Measurements from ENCODE around the gene LRRIQ1.

Gene LRRIQ1

DNA sequence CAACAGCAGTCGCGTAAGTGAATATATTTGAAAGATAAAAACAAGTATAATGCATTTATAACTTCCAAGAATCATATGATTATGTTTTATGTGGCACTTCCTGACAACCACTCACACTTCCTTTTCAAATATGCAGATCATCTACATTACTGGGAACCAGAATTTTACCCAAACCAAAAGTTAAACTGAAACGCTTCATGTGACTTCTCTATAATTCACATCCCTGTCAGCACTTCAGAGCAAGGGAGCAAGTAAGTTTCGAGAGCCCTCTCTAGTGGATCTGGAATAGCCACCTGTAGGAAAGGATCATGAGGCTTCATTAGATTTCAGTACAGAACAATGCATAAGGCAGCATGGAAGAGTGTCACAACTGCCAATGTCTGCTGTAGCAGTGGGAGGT, 230.2 kb downstream of the LRRIQ1 start:
- Histone ChIP-seq H3K79me2 (ENCODE audit: insufficient read depth, low read length) (no peaks in the 10 kb centered on the region), H3K27ac (ENCODE audit: low read depth, low read length) (no peak overlapping the region), H3K36me3 (ENCODE audit: low read length) (no peaks in the 10 kb centered on the region), H2AFZ (ENCODE audit: low read depth, low read length, severe bottlenecking) (no peak overlapping the region), H3K4me3 (ENCODE audit: insufficient read depth, low read length, poor library complexity, severe bottlenecking) (no peak overlapping the region), H3K9me3 (ENCODE audit: insufficient read depth, low read length) (no peaks in the 10 kb centered on the region), H3K9me2 (replicated peaks; ENCODE audit: insufficient read depth, low read length) (no peaks in the 10 kb centered on the region), H4K20me1 (ENCODE audit: low read depth, low read length) (no peaks in the 10 kb centered on the region), H3K9ac (ENCODE audit: low read length) (no peak overlapping the region), H3K4me2 (ENCODE audit: low read depth, low read length, poor library complexity, severe bottlenecking) (no peak overlapping the region), H3F3A (ENCODE audit: insufficient read depth) (no peaks in the 10 kb centered on the region), H3K27me3 (ENCODE audit: low read length) (no peaks in the 10 kb centered on the region)
- TF ChIP-seq, protein P1, sequence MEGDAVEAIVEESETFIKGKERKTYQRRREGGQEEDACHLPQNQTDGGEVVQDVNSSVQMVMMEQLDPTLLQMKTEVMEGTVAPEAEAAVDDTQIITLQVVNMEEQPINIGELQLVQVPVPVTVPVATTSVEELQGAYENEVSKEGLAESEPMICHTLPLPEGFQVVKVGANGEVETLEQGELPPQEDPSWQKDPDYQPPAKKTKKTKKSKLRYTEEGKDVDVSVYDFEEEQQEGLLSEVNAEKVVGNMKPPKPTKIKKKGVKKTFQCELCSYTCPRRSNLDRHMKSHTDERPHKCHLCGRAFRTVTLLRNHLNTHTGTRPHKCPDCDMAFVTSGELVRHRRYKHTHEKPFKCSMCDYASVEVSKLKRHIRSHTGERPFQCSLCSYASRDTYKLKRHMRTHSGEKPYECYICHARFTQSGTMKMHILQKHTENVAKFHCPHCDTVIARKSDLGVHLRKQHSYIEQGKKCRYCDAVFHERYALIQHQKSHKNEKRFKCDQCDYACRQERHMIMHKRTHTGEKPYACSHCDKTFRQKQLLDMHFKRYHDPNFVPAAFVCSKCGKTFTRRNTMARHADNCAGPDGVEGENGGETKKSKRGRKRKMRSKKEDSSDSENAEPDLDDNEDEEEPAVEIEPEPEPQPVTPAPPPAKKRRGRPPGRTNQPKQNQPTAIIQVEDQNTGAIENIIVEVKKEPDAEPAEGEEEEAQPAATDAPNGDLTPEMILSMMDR (IDR thresholded peaks at IDR 0.05; ENCODE audit: insufficient read depth, low read length, poor library complexity, severe bottlenecking): no peak
- TF ChIP-seq EZH2phosphoT487 (conservative IDR thresholded peaks at IDR 0.05; ENCODE audit: low read length): no peak

DNA sequence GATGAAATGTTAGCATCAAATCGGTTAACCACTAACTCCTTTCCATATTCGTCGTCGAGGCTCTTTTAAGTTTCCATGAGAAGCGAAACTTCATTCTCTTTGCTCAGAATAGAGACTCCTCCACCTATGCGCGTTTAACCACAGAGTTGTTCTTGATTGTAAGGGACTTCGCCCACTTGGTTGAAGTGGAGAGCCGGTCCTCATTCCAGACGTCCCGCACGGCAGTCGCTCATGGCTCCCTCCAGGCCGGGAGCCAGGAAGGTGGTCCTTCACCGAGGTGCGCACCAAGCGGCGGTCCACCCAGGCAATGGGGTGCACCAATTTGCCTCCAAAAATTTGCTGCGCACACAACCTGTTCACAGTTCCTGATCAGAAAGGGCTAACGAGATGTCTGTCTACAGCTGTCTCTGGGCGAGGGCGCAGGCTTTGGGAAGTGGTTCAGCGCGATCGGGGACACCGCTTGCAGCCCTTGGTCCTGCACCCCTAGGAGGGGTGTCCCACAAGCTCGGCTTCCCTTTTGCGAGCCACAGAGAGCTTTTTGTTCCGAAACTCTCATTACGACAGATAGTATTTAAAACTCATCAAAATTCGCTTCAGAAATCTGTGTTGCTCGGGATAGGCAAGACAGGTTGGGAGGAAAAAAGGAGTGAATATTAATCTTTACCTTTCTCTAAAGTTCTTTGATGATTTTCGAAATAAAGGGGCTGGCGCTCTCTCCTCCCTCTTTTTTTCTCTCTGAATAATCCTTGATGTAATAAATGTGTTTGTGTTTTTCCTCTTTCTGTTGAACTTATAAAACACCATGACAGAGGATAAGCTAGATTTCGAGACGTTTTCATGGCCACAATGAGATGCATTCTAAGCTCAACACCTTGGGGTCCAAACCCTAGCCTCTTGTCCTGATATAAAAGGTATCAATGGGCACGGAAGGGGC, 237.5 kb downstream of the LRRIQ1 start:
- Histone ChIP-seq H2AFZ (ENCODE audit: low read depth, low read length, severe bottlenecking) (no peak overlapping the region), H3K27me3 (ENCODE audit: low read length) (no peaks in the 10 kb centered on the region), H3K79me2 (ENCODE audit: insufficient read depth, low read length) (no peaks in the 10 kb centered on the region), H3K4me3 (ENCODE audit: insufficient read depth, low read length, poor library complexity, severe bottlenecking) (no peak overlapping the region), H3K9me3 (ENCODE audit: insufficient read depth, low read length) (no peaks in the 10 kb centered on the region), H3F3A (ENCODE audit: insufficient read depth) (no peaks in the 10 kb centered on the region), H3K27ac (ENCODE audit: low read depth, low read length) (no peak overlapping the region), H3K4me2 (ENCODE audit: low read depth, low read length, poor library complexity, severe bottlenecking) (no peak overlapping the region), H4K20me1 (ENCODE audit: low read depth, low read length) (no peaks in the 10 kb centered on the region), H3K36me3 (ENCODE audit: low read length) (no peaks in the 10 kb centered on the region), H3K9me2 (replicated peaks; ENCODE audit: insufficient read depth, low read length) (no peaks in the 10 kb centered on the region), H3K9ac (ENCODE audit: low read length) (no peak overlapping the region)
- TF ChIP-seq, protein P1 (IDR thresholded peaks at IDR 0.05; ENCODE audit: insufficient read depth, low read length, poor library complexity, severe bottlenecking): no peak
- no peak for TF ChIP-seq EZH2phosphoT487 (conservative IDR thresholded peaks at IDR 0.05; ENCODE audit: low read length)

DNA sequence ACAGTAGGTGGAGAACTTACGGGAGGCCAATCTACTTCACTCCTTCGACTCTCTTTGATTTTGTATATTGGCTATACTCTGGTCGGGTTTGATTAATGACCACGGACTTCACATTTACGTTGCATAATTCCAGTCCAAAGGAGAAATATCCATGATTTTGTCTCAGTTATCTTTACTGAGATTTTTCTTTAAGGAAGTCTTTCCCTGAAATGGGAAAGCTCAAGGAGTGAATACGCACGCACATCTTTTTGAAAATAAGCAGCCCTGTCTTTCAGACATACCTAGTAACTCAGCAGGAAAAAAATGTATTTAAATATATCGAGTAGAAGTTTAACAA, 238.1 kb downstream of the LRRIQ1 start:
- H3K27me3 ChIP-seq (ENCODE audit: low read length): no peaks in the 10 kb centered on the region
- H3K9me3 ChIP-seq (ENCODE audit: insufficient read depth, low read length): no peaks in the 10 kb centered on the region
- no peak overlapping the region for H2AFZ ChIP-seq (ENCODE audit: low read depth, low read length, severe bottlenecking)
- no peaks in the 10 kb centered on the region for H3K36me3 ChIP-seq (ENCODE audit: low read length)
- H4K20me1 ChIP-seq (ENCODE audit: low read depth, low read length): no peaks in the 10 kb centered on the region
- no peak overlapping the region for H3K4me3 ChIP-seq (ENCODE audit: insufficient read depth, low read length, poor library complexity, severe bottlenecking)
- no peak overlapping the region for H3K4me2 ChIP-seq (ENCODE audit: low read depth, low read length, poor library complexity, severe bottlenecking)
- H3K79me2 ChIP-seq (ENCODE audit: insufficient read depth, low read length): no peaks in the 10 kb centered on the region
- no peak overlapping the region for H3K9ac ChIP-seq (ENCODE audit: low read length)
- no peaks in the 10 kb centered on the region for H3K9me2 ChIP-seq (replicated peaks; ENCODE audit: insufficient read depth, low read length)
- no peaks in the 10 kb centered on the region for H3F3A ChIP-seq (ENCODE audit: insufficient read depth)
- H3K27ac ChIP-seq (ENCODE audit: low read depth, low read length): no peak overlapping the region
- no peak for TF ChIP-seq EZH2phosphoT487 (conservative IDR thresholded peaks at IDR 0.05; ENCODE audit: low read length)
- TF ChIP-seq, protein P1 (IDR thresholded peaks at IDR 0.05; ENCODE audit: insufficient read depth, low read length, poor library complexity, severe bottlenecking): no peak

Measured in SU-DHL-6 (cell line).